Measurements from ENCODE around the gene HOMER3.
"Not testable (repeated sequence)": the region's sequence is repeated elsewhere in the genome, so short reads cannot be mapped to it uniquely, and the experiment has no call there.

HOMER3 gene

GRCh38 chr19:18920400-18920799 lies 20.6 kb downstream of the HOMER3 start:
- no peak for DNase-seq (ENCODE audit: low read depth)
- peak overlapping the region; percentile 99 for H3K4me3 ChIP-seq (ENCODE audit: control insufficient read depth, low read depth, low read length)
- TF ChIP-seq, protein P1, sequence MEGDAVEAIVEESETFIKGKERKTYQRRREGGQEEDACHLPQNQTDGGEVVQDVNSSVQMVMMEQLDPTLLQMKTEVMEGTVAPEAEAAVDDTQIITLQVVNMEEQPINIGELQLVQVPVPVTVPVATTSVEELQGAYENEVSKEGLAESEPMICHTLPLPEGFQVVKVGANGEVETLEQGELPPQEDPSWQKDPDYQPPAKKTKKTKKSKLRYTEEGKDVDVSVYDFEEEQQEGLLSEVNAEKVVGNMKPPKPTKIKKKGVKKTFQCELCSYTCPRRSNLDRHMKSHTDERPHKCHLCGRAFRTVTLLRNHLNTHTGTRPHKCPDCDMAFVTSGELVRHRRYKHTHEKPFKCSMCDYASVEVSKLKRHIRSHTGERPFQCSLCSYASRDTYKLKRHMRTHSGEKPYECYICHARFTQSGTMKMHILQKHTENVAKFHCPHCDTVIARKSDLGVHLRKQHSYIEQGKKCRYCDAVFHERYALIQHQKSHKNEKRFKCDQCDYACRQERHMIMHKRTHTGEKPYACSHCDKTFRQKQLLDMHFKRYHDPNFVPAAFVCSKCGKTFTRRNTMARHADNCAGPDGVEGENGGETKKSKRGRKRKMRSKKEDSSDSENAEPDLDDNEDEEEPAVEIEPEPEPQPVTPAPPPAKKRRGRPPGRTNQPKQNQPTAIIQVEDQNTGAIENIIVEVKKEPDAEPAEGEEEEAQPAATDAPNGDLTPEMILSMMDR (IDR thresholded peaks at IDR 0.05; ENCODE audit: control insufficient read depth, insufficient read depth, low read depth, low read length, missing control alignments), result no peak

- no peak for DNase-seq (ENCODE audit: low read depth)
- TF ChIP-seq, protein P1 (IDR thresholded peaks at IDR 0.05; ENCODE audit: control insufficient read depth, insufficient read depth, low read depth, low read length, missing control alignments), result no peak
- peak overlapping the region; percentile 99 for H3K4me3 ChIP-seq (ENCODE audit: control insufficient read depth, low read depth, low read length)
Measured at GRCh38 chr19:18919900-18920214, 21.2 kb downstream of the HOMER3 start.

DNA sequence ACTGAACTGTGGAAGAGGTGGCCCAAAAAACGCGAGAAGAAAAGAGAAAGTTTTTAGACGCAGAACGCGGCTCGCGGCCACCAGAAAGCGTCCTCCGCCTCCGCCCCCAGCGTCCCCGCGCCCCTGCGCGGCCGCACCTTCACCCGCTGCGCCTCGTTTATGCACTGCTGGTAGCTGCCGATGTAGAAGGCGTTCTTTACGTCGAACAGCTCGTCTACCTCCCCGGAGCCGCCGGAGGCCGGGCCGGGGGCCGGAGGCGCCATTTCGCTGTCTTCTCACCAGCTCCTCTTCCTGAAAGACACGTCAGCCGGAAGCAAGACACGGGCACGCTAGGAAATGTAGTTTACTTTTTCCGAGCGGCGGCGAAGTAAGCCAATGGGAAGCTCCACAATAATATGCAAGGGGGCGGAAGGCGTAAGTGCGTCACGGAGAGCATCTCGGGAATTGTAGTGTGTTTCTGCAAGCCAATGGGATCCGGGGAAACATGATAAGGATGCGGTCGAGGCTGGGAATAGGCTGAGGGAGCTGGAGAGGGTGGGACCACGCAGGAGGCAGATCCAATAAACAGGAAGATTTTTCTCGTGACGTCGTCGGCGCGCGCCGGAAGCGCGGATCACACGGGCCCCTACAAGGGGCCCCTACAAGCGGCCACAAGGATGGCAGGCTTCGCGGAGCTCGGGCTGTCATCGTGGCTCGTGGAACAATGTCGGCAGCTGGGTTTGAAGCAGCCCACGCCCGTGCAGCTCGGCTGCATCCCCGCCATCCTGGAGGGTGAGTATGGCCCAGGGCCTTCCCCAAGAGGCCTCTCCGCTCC lies 21.7 kb downstream of the HOMER3 start, which contains the start of the genes COPE and DDX49:
COPE (minus strand) TSS at position 302 of the 814 bp plus-strand sequence; CDS start at position 263, 39 bp downstream.
DDX49 (plus strand) TSS at position 630 of the 814 bp plus-strand sequence; CDS start at position 657, 27 bp downstream.
- H3K4me3 ChIP-seq (ENCODE audit: control insufficient read depth, low read depth, low read length), result peak within 1 kb of the TSS; percentile 99
- peak; percentile 99 for DNase-seq (ENCODE audit: low read depth)
- TF ChIP-seq, protein P1 (IDR thresholded peaks at IDR 0.05; ENCODE audit: control insufficient read depth, insufficient read depth, low read depth, low read length, missing control alignments), result no peak

- not testable (repeated sequence) for DNase-seq (ENCODE audit: low read depth); H3K4me3 ChIP-seq (ENCODE audit: control insufficient read depth, low read depth, low read length)
Measured at GRCh38 chr19:18917593-18917992, 23.4 kb downstream of the HOMER3 start.

- no peak for DNase-seq (ENCODE audit: low read depth)
- TF ChIP-seq, protein P1 (IDR thresholded peaks at IDR 0.05; ENCODE audit: control insufficient read depth, insufficient read depth, low read depth, low read length, missing control alignments), result peak; percentile 40
- H3K4me3 ChIP-seq (ENCODE audit: control insufficient read depth, low read depth, low read length), result no peak overlapping the region
Measured at GRCh38 chr19:18915639-18916038, 25.4 kb downstream of the HOMER3 start.

- TF ChIP-seq, protein P1 (IDR thresholded peaks at IDR 0.05; ENCODE audit: control insufficient read depth, insufficient read depth, low read depth, low read length, missing control alignments), result no peak
- H3K4me3 ChIP-seq (ENCODE audit: control insufficient read depth, low read depth, low read length), result no peak overlapping the region
- DNase-seq (ENCODE audit: low read depth), result no peak
Measured at GRCh38 chr19:18913466-18913865, 27.6 kb downstream of the HOMER3 start.

DNA sequence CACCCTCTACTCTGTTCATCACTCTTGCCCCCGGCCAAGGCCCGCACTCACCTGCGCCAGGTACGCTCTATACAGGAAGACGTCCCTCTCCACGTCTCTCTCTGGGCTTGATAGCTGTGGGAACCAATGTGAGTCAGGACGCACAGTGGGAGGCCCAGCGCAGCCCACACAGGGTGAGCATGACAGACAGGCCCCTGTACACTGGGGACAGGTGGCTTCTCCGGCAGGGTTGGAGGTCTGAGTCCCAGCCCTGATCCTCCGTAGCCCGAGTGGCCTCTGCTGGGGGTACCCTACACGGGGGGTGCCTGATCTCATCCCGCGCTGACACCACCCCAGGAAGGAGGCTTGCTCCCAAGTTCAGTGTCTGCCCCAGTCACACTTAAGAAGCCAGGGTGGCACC lies 28.1 kb downstream of the HOMER3 start:
- H3K4me3 ChIP-seq (ENCODE audit: control insufficient read depth, low read depth, low read length), result no peak overlapping the region
- no peak for DNase-seq (ENCODE audit: low read depth)
- TF ChIP-seq, protein P1 (IDR thresholded peaks at IDR 0.05; ENCODE audit: control insufficient read depth, insufficient read depth, low read depth, low read length, missing control alignments), result no peak

Measured in AG09309 (cell line).